GM19468 (cell line): ENCODE measurements around the gene VPS16.
"Not testable (repeated sequence)": the region's sequence is repeated elsewhere in the genome, so short reads cannot be mapped to it uniquely, and the experiment has no call there.

Experiments
- ATAC-seq: cut with Tn5 transposase; IDR thresholded peaks from one replicate; pipeline ENCODE4 v1.9.1; 2021; ENCODE audit warnings: mild to moderate bottlenecking, moderate library complexity, moderate number of reproducible peaks; ENCODE audit not compliant: unreplicated experiment; ENCODE audit errors: extremely low read depth

Gene VPS16

DNA sequence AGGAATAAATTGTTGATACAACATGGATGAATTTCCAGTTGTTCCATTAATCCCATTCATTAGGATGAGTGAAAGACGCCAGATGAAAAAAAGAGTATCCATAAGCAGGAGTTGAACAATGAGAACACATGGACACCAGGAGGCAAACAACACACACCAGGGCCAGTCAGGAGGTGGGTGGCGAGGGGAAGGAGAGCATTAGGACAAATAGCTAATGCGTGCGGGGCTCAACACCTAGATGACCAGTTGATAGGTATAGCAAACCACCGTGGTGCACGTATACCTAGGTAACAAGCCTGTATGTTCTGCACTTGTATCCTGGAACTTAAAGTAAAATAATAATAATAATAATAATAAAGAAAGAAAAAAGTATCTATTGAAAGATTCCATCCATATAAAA is 11.2 kb upstream of the VPS16 start:
- no peak for ATAC-seq

DNA sequence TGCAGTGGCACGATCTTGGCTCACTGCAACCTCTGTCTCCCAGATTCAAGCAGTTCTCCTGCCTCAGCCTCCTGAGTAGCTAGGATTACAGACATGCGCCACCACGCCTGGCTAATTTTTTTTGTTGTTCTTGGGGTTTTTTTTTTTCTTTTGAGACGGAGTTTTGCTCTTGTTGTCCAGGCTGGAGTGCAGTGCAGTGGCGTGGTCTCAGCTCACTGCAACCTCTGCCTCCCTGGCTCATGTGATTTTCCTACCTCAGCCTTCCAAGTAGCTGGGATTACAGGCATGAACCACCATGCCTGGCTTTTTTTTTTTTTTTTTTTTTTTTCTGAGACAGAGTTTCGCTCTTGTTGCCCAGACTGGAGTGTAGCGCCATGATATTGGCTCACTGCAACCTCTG is 9.3 kb upstream of the VPS16 start:
- not testable (repeated sequence) for ATAC-seq

DNA sequence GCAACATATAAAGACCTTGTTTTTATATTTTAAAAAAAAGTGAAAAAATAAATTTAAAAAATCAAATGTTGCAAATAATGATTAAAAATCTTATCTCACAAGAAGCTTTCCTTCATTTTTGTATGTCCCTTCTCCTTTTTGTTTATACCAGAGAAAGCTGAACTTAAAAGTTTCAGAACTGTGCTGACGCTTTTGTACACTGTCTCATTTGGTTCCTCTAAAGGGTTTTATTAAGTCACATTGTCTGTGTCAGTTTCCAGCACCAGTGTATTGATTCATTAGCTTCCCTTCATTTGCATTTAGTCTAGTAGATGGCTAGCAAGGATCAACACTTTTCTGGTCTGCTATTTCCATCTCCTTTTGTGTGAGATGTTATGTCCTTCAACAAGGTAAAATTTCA is 6.8 kb upstream of the VPS16 start:
- no peak for ATAC-seq

DNA sequence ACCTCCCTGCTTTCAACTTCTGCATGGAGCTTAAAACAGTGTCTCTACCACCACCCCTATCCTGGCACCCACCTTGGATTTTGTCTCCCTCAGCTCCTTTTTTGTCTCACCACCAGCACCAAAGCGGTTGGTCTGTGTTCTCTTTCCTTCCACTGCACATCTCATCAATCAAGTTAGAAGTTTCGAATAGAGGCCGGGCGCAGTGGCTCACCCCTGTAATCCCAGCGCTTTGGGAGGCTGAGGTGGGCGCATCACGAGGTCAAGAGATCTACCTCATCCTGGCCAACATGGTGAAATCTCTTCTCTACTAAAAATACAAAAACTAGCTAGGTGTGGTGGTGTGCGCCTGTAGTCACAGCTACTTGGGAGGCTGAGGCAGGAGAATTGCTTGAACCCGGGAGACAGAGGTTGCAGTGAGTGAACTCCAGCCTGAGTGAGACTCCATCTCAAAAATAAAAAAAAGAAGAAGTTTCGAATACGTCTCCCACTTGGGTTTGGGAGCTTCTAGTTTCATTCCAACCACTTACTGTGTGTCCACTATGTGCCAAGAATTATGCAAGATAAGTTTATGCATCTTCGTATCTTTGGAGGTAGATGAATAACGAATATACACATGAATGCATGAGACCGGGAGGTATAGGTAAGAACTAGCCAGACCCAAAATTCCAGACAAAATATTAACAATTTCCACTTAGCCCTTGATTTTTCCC is 6.0 kb upstream of the VPS16 start:
- ATAC-seq, result no peak

DNA sequence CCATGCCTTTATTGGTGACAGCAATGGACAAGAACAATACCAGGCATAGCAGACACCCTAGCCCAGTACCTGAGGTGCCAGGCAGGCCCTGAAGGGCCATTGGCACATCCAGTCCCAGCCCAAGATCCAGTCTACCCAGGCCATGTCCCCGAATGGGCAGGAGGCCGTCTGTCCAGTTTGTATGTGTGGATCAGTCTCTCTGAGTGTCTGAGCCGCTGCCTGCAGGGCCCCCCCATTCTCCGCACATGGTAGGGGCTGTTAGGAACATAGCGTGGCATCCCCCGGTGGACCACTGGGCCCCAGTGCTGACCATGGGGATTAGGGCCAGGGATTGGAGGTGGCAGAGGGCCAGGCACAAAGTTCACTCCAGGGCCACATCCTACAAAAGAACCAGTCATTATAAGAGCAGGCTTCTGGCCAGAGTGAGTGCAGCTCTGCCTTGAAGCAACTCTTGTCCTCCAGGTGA is 5.2 kb upstream of the VPS16 start:
- no peak for ATAC-seq

DNA sequence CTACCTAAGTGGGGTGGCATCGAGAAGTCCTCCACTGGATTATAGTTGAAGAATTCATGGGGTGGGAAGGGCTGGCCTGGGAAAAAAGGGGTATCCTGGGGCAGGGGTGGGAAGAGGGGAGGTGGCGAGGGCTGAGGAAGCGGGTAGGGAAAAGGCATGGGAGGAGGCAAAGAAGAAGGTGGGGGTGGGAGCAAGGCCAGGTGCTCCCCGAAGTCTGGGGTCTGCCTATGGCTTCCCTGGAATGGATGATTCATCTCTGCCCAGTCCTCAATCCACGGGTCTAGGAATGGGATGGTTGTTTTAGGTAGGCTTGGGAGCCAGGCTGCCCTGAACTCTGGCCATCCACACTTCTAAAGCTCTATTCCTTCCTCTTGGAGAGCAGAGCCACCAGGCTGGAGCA is 4.5 kb upstream of the VPS16 start:
- no peak for ATAC-seq

DNA sequence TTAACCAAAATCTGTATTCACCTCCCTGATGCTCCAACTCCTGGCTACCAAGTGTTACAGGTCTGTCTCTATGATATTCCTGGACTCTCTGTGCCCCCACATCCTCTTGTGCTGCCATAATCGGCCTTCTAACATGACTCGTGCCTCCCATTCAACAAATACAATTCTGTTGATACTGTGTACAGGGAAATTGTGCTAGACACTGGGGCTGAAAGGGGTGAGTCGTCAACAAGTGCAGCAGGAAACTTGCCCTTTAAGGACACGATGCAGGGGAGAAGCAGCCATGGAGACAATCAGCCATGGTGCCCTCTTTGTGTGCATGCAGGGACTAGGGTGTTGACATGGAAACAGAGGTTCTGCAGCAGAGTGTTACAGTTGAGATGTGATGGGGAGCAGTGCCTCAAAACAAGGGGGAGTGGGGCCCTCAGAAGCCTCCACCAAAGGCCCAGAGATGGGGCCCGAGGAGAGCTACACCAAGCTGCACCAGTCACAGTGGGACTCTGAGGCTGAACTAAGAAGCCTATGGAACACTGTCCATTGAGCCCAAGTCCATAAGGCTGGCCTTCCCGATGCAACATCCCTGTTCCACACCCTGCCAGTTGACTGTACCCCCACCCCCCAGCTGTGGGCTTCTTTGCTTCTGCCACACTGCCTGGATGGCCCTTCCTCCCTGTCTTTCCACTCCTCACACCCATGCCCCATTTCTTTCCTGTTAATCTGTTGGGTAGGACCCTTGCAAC is 3.2 kb upstream of the VPS16 start:
- no peak for ATAC-seq

DNA sequence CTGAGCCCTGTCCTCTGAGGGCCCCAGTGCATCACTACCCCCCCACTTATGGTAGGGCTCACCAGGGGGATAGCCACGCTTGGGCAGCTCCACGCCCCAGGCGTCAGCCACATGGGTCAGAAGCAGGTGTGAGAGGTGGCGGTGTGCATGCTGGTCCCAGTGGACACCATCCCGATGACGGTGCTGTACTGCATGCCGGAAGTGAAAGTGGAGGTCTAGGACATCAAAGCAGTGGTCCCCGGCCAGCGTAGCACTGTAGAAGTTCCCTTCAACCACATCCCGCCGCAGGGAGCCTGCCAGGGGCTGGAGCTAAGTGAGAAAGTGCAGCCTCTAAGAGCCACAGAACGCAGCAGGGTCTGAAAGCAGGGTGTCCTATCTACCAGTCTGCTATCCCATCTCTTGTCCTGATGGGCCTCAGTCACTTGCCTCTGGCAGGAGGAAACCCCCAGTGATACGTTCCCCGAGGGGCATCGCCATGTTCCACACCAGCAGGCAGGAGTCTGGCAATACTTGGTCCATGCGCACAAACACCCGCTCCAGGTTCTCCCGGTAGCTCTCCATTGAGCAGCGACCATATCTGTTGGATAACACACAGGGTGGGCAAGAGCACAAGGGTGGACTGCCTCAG is 2.3 kb upstream of the VPS16 start:
- no peak for ATAC-seq

DNA sequence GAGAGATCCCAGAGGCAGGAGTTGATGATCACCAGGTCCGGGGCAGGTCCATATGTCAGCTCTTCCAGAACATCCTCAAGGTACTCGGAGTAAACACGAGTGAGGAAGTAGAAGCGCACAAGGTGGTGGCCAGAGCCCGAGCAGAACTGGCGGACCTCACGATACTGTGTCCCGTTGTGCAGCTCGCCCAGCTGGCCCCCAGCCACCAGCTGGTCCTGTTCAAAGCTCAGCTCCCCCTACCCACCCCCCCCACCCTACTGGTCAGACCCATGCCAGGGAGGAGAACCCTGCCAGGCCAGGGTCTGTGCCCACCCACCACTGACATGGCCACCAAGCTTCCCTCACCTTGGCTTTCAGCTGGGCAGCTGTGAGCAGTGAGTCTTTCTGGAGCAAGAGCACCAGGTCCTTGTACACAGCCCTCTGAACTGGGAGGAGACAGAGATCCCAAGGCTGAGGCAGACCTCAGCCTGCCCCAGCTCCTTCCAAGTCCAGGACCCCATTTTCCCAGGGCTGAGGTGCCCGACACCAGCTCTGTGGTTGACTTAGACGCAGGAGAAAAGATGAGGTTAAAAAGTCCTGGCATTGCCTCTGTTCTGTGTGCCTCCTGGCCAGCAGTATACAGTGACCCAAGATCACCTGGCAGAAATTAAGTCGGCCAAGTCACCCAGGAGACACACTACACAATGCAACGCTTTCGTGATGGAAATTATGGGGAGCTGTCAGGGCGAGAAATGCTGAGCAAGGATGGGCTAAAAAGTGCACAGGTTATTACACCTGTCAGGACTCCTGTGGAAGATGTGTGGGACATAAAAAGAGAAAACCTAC is 1.5 kb upstream of the VPS16 start:
- ATAC-seq, result no peak

DNA sequence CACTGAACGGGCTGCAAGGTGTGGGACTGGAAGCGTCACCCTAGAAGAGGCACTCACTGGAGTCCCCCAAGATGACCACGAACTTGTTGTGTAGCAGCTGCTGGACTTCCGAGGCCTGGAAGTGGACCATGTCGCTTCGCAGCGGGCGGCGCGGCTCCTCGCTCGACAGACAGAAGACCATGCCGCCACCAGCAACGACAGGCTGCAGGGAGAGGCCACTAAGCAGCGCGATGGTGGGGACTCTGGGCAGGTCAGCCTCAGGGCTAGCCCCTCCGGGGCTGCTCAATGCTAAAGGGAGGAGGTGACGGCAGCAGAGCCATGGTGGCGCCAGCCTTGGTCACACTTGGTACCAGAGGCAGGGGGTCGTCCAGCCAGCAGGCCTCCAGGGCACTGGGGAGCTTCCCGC is 810 bp upstream of the VPS16 start:
- ATAC-seq, result no peak

DNA sequence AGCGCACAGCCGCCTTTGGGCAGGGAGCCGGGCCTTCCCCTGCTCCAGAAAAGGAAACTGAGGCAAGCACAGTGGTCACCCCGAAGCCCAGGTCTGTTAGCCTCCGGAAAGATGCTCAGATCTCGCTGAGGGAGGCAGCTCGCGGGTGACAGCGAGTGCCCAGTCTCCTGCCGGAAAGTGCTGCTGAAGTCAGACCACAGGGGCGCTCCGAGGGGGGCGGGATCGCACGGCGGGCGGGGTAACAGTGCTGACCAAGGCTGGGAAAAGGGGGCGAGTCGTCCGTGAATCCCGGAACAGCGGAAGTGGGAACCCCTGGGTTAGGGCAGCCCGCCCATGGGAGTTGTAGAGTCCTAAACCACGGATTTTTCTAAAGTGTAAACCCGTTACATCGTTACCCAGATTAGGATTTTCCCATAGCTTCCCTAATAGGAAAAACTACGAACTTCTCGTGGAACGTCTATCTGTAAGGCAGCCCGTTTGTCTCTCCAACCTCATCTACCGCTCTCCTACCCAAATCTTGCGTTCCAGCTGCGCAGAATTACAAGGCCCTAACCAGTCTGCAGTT is 504 bp downstream of the VPS16 start:
- no peak for ATAC-seq

DNA sequence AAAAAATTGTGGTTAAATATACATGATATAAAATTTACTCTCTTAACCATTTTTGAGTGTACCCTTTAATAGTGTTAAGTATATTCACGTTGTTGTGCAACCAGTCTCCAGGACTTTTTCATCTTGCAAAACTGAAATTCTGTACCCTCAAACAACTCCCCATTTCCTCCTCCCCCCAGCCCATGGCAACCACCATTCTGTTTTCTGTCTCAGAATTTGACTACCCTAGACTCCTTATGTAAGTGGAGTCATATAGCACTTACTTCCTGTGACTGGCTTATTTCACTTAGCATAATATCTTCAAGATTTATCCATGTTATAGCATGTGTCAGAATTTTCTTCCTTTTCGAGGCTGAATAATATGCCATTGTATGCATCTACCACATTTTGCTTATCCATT is 5.1 kb downstream of the VPS16 start:
- no peak for ATAC-seq

DNA sequence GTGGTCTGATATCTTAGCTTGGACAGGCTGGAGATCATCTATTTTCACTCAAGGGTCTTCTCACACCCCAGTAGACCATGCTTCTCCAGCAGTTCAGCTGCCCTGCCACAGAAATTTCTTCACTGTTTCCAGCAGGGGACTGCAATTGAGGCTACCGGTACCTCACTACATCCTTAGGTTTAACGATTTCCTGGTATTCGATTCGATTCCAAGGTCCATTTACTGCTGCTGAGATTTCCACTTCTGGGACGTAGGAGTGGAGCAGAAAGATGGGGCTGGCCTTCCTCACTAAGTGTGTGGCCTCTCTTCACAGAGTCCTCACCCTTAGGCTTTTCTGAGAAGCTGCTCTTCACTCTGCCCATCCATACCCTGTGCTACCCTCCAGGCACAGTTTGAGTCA is 6.2 kb downstream of the VPS16 start:
- no peak for ATAC-seq

DNA sequence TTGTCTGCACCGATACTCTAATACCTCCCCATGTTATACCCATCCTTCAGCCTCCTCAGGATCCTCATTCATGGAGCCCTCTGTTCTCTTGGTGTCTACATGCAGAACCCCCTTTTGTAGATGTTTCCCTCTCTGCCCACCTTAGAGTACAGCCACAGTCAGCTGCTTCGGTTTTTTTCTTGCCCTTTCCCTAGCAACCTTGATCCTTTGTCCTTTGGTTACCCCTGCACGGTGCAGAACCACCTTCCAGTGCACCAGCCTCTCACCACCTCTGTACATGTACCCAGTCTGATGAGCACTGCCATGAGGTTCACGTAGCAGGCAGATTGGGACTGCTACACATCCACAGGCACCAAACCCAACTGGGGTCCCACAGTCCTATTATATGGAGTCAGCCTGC is 7.3 kb downstream of the VPS16 start:
- no peak for ATAC-seq

DNA sequence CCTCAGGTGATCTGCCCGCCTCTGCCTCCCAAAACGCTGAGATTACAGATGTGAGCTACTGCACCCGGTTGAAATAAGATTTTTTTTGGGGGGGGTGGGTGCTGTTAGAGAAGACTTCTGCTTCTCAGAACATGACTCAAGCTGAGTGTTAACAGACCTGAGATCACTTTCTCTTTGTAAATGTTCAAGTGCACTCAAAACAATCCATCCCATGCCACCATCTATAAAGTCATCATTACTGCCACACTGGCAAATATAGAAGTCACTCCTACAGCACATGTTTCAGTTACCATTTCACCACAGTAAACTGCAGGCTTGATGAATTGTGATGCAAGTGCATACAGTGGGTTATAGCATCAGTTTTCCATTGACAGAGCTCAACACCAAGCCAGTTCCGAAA is 9.0 kb downstream of the VPS16 start:
- no peak for ATAC-seq

DNA sequence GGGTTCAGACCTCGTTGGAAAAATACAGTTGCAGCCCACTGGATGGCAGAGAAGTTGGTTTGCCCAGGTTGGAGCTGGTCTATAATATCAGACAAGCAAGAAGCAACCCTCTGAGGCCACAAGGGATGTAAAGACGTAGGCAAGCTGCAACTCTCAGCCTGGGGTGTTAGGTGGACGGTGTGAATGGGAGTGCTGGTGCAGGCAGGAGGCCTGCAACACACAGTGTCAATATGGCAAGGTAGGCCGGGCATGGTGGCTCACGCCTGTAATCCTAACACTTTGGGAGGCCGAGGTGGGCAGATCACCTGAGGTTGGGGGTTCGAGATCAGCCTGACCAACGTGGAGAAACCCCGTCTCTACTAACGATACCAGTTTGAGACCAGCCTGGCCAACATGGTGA is 10.5 kb downstream of the VPS16 start:
- ATAC-seq, result no peak

DNA sequence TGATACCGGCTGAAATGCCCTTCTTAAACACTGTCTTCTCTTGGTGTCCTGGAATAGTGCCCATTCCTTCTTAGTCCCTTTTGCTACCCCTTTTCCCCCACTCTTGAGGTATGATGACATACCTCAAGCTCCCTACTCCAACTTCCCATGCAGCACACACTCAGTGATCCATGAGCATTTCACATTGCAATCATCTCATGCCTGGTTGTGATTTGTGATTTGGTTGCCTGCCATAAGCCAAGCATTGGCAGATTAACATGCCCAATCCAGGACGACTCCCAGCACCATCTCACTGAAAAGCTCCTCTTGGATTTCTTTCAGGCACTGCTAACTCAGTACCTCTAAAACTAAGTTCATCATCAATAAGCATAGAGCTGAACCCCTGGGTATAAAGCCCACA is 18.0 kb downstream of the VPS16 start:
- ATAC-seq, result no peak

DNA sequence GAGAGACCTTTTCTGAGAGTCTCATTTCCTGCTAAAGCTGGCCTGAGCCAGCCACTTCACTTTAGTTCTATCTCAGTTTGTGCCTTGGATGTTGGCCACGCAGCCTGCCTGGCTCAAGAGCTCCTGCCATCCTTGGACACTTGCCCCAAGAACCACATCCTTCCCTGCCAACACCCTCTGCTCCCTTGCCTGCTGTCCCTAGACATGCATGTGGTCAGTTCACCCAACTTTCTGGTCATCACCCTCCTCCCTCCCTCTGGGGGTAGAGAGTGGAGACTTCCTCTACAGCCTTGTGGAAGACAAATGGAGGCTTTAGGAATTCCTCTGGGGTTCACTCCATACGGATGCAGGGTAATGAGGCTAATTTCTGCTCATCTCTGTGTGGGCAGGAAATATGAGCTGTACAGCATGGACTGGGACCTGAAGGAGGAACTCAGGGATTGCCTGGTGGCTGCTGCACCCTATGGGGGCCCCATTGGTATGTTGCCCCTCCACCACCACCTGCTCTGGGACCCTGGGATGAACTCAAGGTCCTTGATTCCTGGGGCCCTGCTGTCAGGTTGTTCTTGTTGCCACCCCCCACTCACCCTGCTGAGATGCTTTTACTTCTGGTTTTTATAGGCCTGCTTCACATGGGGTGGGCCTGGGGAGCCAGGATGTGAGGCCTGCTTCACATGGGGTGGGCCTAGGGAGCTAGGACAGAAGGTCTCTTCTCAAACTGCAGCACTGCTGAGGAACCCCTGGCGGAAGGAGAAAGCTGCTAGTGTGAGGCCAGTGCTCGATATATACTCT is 19.0 kb downstream of the VPS16 start:
- no peak for ATAC-seq

DNA sequence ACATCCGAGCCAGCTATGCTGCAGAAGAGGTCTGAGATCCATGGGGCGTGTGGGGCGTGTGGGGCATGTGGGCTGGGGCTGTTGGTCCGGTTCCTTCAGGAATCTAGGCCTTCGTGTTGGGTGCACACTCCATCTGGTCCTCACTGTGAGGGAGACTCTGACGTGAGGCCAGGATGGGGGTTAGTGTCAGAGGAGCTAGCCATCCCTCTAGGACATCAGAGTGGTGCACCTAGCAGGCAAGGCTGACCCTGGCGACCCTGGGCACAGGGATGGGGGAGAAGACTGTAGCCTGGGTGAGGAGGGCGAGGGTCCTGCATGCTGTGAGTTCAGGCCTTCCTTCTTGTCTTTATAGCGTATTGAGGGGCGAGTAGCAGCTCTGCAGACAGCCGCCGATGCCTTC is 24.1 kb downstream of the VPS16 start:
- ATAC-seq, result no peak

DNA sequence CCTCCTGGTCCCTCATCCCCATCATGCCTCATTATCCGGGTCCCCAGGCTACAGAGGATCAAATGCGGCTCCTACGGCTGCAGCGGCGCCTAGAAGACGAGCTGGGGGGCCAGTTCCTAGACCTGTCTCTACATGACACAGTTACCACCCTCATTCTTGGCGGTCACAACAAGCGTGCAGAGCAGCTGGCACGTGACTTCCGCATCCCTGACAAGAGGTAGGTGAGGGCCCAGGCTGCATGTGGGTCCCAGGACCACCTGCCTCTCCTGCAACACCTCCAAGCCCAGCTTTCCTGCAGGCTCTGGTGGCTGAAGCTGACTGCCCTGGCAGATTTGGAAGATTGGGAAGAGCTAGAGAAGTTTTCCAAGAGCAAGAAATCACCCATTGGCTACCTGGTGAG is 24.6 kb downstream of the VPS16 start:
- ATAC-seq, result no peak
